Iris pigment epithelial cell (primary cell): ENCODE data around the gene TTC39C.
A peak's percentile ranks its signal among the peaks of the same experiment; 100 is the strongest.
"Not testable (repeated sequence)": the region's sequence is repeated elsewhere in the genome, so short reads cannot be mapped to it uniquely, and the experiment has no call there.

Source experiments
- DNase-seq: peaks from one replicate; pipeline ENCODE4 v3.0.0-alpha.2; 2011; ENCODE audit warnings: low read depth

The TTC39C gene

GRCh38 chr18:24138409-24138788, 123.8 kb downstream of the TTC39C start:
- DNase-seq = no peak

GRCh38 chr18:24138789-24139616, 124.4 kb downstream of the TTC39C start, which contains the start of gene CABYR:
Gene CABYR, plus strand, starts transcription at chr18:24139062. Its CDS starts 4,053 bp downstream, at chr18:24143115.
- DNase-seq = peak; percentile 92

GRCh38 chr18:24140697-24141096, 126.1 kb downstream of the TTC39C start:
- no peak for DNase-seq

- no peak for DNase-seq
Measured at GRCh38 chr18:24142376-24142775, 127.8 kb downstream of the TTC39C start.

GRCh38 chr18:24149591-24149990, 135.0 kb downstream of the TTC39C start:
- DNase-seq = not testable (repeated sequence)

- DNase-seq = no peak
Measured at GRCh38 chr18:24153397-24153796, 138.8 kb downstream of the TTC39C start.

- no peak for DNase-seq
Measured at GRCh38 chr18:24157855-24158254, 143.3 kb downstream of the TTC39C start.

- DNase-seq = no peak
Measured at GRCh38 chr18:24160086-24160485, 145.5 kb downstream of the TTC39C start.

GRCh38 chr18:24161304-24161703, 146.8 kb downstream of the TTC39C start:
- DNase-seq = no peak

- DNase-seq = no peak
Measured at GRCh38 chr18:24168496-24168895, 153.9 kb downstream of the TTC39C start.

- no peak for DNase-seq
Measured at GRCh38 chr18:24170360-24170759, 155.8 kb downstream of the TTC39C start.

GRCh38 chr18:24173997-24174396, 159.4 kb downstream of the TTC39C start:
- DNase-seq = no peak

GRCh38 chr18:24176727-24177416, 162.3 kb downstream of the TTC39C start:
- peak; percentile 61 for DNase-seq

GRCh38 chr18:24177499-24178133, 163.1 kb downstream of the TTC39C start:
- DNase-seq = no peak

- no peak for DNase-seq
Measured at GRCh38 chr18:24180048-24180447, 165.5 kb downstream of the TTC39C start.

GRCh38 chr18:24181806-24182205, 167.3 kb downstream of the TTC39C start:
- peak; percentile 47 for DNase-seq
